H9 (cell line): Measurements from ENCODE around the gene SMAD3. TPM values are rescaled to one million over a fixed set of nuclear protein-coding genes. Genes with fewer than 3 reads are reported as not detected.

Source experiments
- DNase-seq: peaks from one replicate; pipeline ENCODE4 v3.0.0-alpha.2; 2017
- H2AFZ ChIP-seq: one replicate; pipeline ENCODE4 v1.6.1; 2013; ENCODE audit warnings: mild to moderate bottlenecking, low read length, control low read depth, moderate library complexity
- H2AK5ac ChIP-seq: 2 replicates; pipeline ENCODE4 v1.6.1; 2013; ENCODE audit warnings: low read length, control low read depth, mixed read lengths; ENCODE audit not compliant: insufficient read length
- H2BK120ac ChIP-seq: one replicate; pipeline ENCODE4 v1.6.1; 2013; ENCODE audit warnings: low read depth, mild to moderate bottlenecking, low read length, control low read depth, inconsistent platforms; ENCODE audit not compliant: poor library complexity, severe bottlenecking
- H2BK12ac ChIP-seq: 2 replicates; pipeline ENCODE4 v1.6.1; 2013; ENCODE audit warnings: low read length, control low read depth, mixed read lengths, low read depth; ENCODE audit not compliant: insufficient read length
- H2BK15ac ChIP-seq: 2 replicates; pipeline ENCODE4 v1.6.1; 2013; ENCODE audit warnings: low read depth, low read length, control low read depth
- H2BK20ac ChIP-seq: one replicate; pipeline ENCODE4 v1.6.1; 2013; ENCODE audit warnings: low read depth, mild to moderate bottlenecking, low read length, control low read depth, inconsistent platforms; ENCODE audit not compliant: poor library complexity, severe bottlenecking
- H2BK5ac ChIP-seq: 2 replicates; pipeline ENCODE4 v1.6.1; 2013; ENCODE audit warnings: low read length, control low read depth, mixed read lengths; ENCODE audit not compliant: insufficient read length
- H3K14ac ChIP-seq: 2 replicates; pipeline ENCODE4 v1.6.1; 2013; ENCODE audit warnings: low read length, control low read depth; ENCODE audit not compliant: insufficient read depth
- H3K18ac ChIP-seq: 2 replicates; pipeline ENCODE4 v1.6.1; 2013; ENCODE audit warnings: low read depth, mild to moderate bottlenecking, mixed read lengths, low read length, control low read depth; ENCODE audit not compliant: insufficient read length
- H3K23ac ChIP-seq: 2 replicates; pipeline ENCODE4 v1.6.1; 2013; ENCODE audit warnings: low read length, control low read depth, mixed read lengths, low read depth; ENCODE audit not compliant: insufficient read length
- H3K23me2 ChIP-seq: 2 replicates; pipeline ENCODE4 v1.6.1; 2013; ENCODE audit warnings: low read depth, mild to moderate bottlenecking, mixed read lengths, low read length, control low read depth; ENCODE audit not compliant: insufficient read length, poor library complexity, severe bottlenecking
- H3K27ac ChIP-seq: 2 replicates; pipeline ENCODE4 v1.5.1; 2013; ENCODE audit warnings: low read length, control low read depth, mixed read lengths, low read depth; ENCODE audit not compliant: insufficient read length
- H3K27me3 ChIP-seq: 2 replicates; pipeline ENCODE4 v1.6.1; 2013; ENCODE audit warnings: low read length, control low read depth, inconsistent platforms; ENCODE audit not compliant: insufficient read depth
- H3K4ac ChIP-seq: 2 replicates; pipeline ENCODE4 v1.6.1; 2013; ENCODE audit warnings: low read depth, mild to moderate bottlenecking, control low read depth, inconsistent platforms, low read length, moderate library complexity
- H3K4me1 ChIP-seq: 2 replicates; pipeline ENCODE4 v1.6.1; 2013; ENCODE audit warnings: low read length, control low read depth, inconsistent platforms; ENCODE audit not compliant: insufficient read depth
- H3K4me2 ChIP-seq: 2 replicates; pipeline ENCODE4 v1.6.1; 2013; ENCODE audit warnings: low read length, control low read depth, mixed read lengths; ENCODE audit not compliant: insufficient read length, insufficient read depth
- H3K56ac ChIP-seq: 2 replicates; pipeline ENCODE4 v1.6.1; 2013; ENCODE audit warnings: low read depth, mild to moderate bottlenecking, mixed read lengths, low read length, control low read depth; ENCODE audit not compliant: insufficient read length
- H3K79me1 ChIP-seq: 2 replicates; pipeline ENCODE4 v1.6.1; 2013; ENCODE audit warnings: low read depth, mild to moderate bottlenecking, moderate library complexity, low read length, control low read depth, inconsistent platforms; ENCODE audit not compliant: insufficient read depth, poor library complexity, severe bottlenecking
- H3K79me2 ChIP-seq: 2 replicates; pipeline ENCODE4 v1.6.1; 2013; ENCODE audit warnings: low read length, control low read depth, inconsistent platforms; ENCODE audit not compliant: insufficient read depth
- H3K9ac ChIP-seq: 2 replicates; pipeline ENCODE4 v1.6.1; 2013; ENCODE audit warnings: low read length, control low read depth, mixed read lengths; ENCODE audit not compliant: insufficient read length; ENCODE audit errors: extremely low read depth
- H3K9me3 ChIP-seq: one replicate; pipeline ENCODE4 v1.6.1; 2013; ENCODE audit warnings: low read depth, low read length, inconsistent platforms; ENCODE audit not compliant: control insufficient read depth
- H3T11ph ChIP-seq: one replicate; pipeline ENCODE4 v1.6.1; 2013; ENCODE audit warnings: mild to moderate bottlenecking, low read length, control low read depth, inconsistent platforms
- H4K20me1 ChIP-seq: one replicate; pipeline ENCODE4 v1.6.1; 2013; ENCODE audit not compliant: control insufficient read depth, insufficient read length, insufficient read depth
- H4K5ac ChIP-seq: 2 replicates; pipeline ENCODE4 v1.6.1; 2013; ENCODE audit warnings: low read depth, mild to moderate bottlenecking, mixed read lengths, low read length, control low read depth; ENCODE audit not compliant: insufficient read length
- H4K8ac ChIP-seq: replicated peaks from 2 replicates; pipeline ENCODE4 v1.6.1; 2013; ENCODE audit warnings: low read length, control low read depth, mixed read lengths, low read depth; ENCODE audit not compliant: insufficient read length
- H4K91ac ChIP-seq: 2 replicates; pipeline ENCODE4 v1.6.1; 2013; ENCODE audit warnings: low read depth, mild to moderate bottlenecking, moderate library complexity, mixed read lengths, low read length, control low read depth; ENCODE audit not compliant: insufficient read length
- H3K27ac Mint-ChIP-seq, 3 experiments: 2 replicates in 2 of 3; 3 replicates in 1 of 3; pipeline ENCODE4 v1.8.0; 2020 to 2021; ENCODE audit warnings: mixed read lengths in 3 of 3, mild to moderate bottlenecking in 1 of 3, moderate library complexity in 1 of 3
- H3K27me3 Mint-ChIP-seq: 2 replicates; pipeline ENCODE4 v1.8.0; 2021; ENCODE audit warnings: low read depth, mild to moderate bottlenecking, moderate library complexity, mixed read lengths
- H3K36me3 Mint-ChIP-seq, 3 experiments: 2 replicates in 2 of 3; 3 replicates in 1 of 3; pipeline ENCODE4 v1.8.0; 2020 to 2021; ENCODE audit warnings: low read depth in 3 of 3, mixed read lengths in 3 of 3; ENCODE audit not compliant: insufficient read depth in 1 of 3
- H3K4me1 Mint-ChIP-seq, 2 experiments: 2 replicates each; pipeline ENCODE4 v1.8.0; 2020; ENCODE audit warnings: mixed read lengths in 2 of 2
- H3K4me3 Mint-ChIP-seq, 2 experiments: 2 replicates in 1 of 2; 3 replicates in 1 of 2; pipeline ENCODE4 v1.8.0; 2020 to 2021; ENCODE audit warnings: mild to moderate bottlenecking in 2 of 2, mixed read lengths in 2 of 2, moderate library complexity in 1 of 2
- H3K9me3 Mint-ChIP-seq, 2 experiments: 2 replicates in 1 of 2; 3 replicates in 1 of 2; pipeline ENCODE4 v1.8.0; 2020; ENCODE audit warnings: mild to moderate bottlenecking in 2 of 2, mixed read lengths in 2 of 2, moderate library complexity in 1 of 2
- WGBS: extraction: QIAGEN DNeasy Blood & Tissue Kit; methylation state at CpG from one replicate; pipeline ENCODE4 v1.1.7; 2013; ENCODE audit warnings: missing lambda C conversion rate, low lambda C conversion rate, mixed read lengths; ENCODE audit not compliant: insufficient read length; ENCODE audit errors: extremely low coverage; 5-methylcytosine and 5-hydroxymethylcytosine counted together
- total RNA-seq: library from RNA; stranded (reverse); gene quantifications from 2 replicates; pipeline ENCODE4 v1.2.1, GENCODE V29; 2021
- TF ChIP-seq, protein P1 (sequence below): fragments of 200-600 bp; sonication (generic); conservative IDR thresholded peaks from 3 replicates; pipeline ENCODE4 v1.8.0; 2021; ENCODE audit warnings: antibody characterized with exemption, mild to moderate bottlenecking

Gene SMAD3
- total RNA-seq, 1 experiment from 2014 or later: 26.7 TPM

GRCh38 chr15:67076147-67076843 lies 10.9 kb downstream of the SMAD3 start:
- Mint-ChIP-seq H3K36me3 (peaks cover 0 to 6% (median under 1%) of the 10 kb centered on the region in 3 experiments; a peak in 5 of 7 replicates), H3K27me3 (no peaks in the 10 kb centered on the region), H3K4me1 (peaks cover 38 to 48% of the 10 kb centered on the region in 2 experiments), H3K27ac (peak overlapping the region in 2 of 3 experiments; percentile 13 to 62; a peak in 2 of 7 replicates), H3K9me3 (no peaks in the 10 kb centered on the region), H3K4me3 (no peak overlapping the region)
- no peak overlapping the region for H3K56ac ChIP-seq
- 0 out of 2 replicates have a peak overlapping the region, but pooled peaks have one; percentile 58 for H2BK15ac ChIP-seq
- H2BK20ac ChIP-seq: no peak overlapping the region
- H2BK120ac ChIP-seq: no peak overlapping the region
- no peak overlapping the region for H3K27ac ChIP-seq
- no peak overlapping the region for H3K4me2 ChIP-seq
- TF ChIP-seq, protein P1, sequence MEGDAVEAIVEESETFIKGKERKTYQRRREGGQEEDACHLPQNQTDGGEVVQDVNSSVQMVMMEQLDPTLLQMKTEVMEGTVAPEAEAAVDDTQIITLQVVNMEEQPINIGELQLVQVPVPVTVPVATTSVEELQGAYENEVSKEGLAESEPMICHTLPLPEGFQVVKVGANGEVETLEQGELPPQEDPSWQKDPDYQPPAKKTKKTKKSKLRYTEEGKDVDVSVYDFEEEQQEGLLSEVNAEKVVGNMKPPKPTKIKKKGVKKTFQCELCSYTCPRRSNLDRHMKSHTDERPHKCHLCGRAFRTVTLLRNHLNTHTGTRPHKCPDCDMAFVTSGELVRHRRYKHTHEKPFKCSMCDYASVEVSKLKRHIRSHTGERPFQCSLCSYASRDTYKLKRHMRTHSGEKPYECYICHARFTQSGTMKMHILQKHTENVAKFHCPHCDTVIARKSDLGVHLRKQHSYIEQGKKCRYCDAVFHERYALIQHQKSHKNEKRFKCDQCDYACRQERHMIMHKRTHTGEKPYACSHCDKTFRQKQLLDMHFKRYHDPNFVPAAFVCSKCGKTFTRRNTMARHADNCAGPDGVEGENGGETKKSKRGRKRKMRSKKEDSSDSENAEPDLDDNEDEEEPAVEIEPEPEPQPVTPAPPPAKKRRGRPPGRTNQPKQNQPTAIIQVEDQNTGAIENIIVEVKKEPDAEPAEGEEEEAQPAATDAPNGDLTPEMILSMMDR: no peak
- H3K14ac ChIP-seq: no peak overlapping the region
- no peaks in the 10 kb centered on the region for H4K20me1 ChIP-seq
- no peaks in the 10 kb centered on the region for H3K9me3 ChIP-seq
- H3K4me1 ChIP-seq: peaks cover 4% of the 10 kb centered on the region; the same call in 1 of the 2 replicates
- H3K9ac ChIP-seq: no peak overlapping the region
- no peak overlapping the region for H3K23ac ChIP-seq
- H4K8ac ChIP-seq: no peak overlapping the region
- no peak overlapping the region for H4K5ac ChIP-seq
- no peak overlapping the region for H2AK5ac ChIP-seq
- WGBS: no CpG with 5 or more reads among the region's 13 CpGs
- H3T11ph ChIP-seq: no peak overlapping the region
- H3K4ac ChIP-seq: no peak overlapping the region
- H4K91ac ChIP-seq: peak overlapping the region; percentile 35
- H2AFZ ChIP-seq: no peak overlapping the region
- H3K18ac ChIP-seq: no peak overlapping the region
- H2BK12ac ChIP-seq: no peak overlapping the region
- no peak for DNase-seq
- no peaks in the 10 kb centered on the region for H3K27me3 ChIP-seq
- no peak overlapping the region for H2BK5ac ChIP-seq
- H3K79me1 ChIP-seq: no peaks in the 10 kb centered on the region
- H3K23me2 ChIP-seq: no peaks in the 10 kb centered on the region
- H3K79me2 ChIP-seq: no peaks in the 10 kb centered on the region; the same call in 1 of the 2 replicates
